SK-MEL-5 (cell line): ENCODE measurements around the gene SLC35F4. TPM values are rescaled to one million over a fixed set of nuclear protein-coding genes. Genes with fewer than 3 reads are reported as not detected.

Experiments
- DNase-seq: peaks from one replicate; pipeline ENCODE4 v3.0.0-alpha.2; 2016; ENCODE audit warnings: low read depth, low spot score
- in situ Hi-C: cut with HindIII; loops from 2 replicates; pipeline ENCODE4 v1.10.0; 2016; ENCODE audit warnings: low sequenced_read_pairs, high pct_unique_total_duplicates, low pct_unique_long_range_greater_than_20kb
- total RNA-seq: library from RNA; depleted of rRNA; stranded (reverse); fragments of >200 nt; shearing (Covaris generic); gene quantifications from 2 replicates; pipeline ENCODE4 v1.2.3, GENCODE V29; 2014

The SLC35F4 gene
- total RNA-seq, 1 experiment from 2014 or later: not detected

- no peak for DNase-seq
- in situ Hi-C loops: no loop called here
These were observed 252.9 kb downstream of the SLC35F4 start for GRCh38 chr14:57612946-57613345.

DNA sequence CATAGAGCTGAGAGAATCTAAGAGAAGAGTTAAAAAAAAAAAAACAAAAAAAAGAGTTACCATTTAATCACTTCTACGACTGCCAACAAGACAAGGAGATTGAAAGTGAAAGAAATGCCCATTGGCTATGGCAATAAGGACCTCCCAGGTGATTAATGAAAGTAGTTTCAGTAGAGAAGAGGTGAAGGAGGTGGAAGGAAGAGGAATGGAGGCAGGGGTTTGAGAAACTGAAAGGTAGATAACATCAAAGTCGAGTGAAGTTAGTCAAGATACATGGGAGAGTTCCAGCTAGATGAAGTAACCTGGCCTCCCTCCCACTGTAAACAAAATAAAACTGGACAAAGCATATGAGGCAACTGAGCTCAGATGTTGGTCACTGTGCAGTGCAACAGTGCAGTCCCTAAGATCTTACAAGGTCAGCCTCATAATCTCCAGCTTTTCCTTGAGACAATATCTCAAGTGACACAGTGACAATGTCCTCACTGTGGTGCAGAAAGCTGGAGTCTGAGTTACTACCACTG, 254.3 kb downstream of the SLC35F4 start:
- DNase-seq: no peak
- in situ Hi-C loops: no loop called here

- no peak for DNase-seq
- in situ Hi-C loops: no loop called here
These were observed 255.3 kb downstream of the SLC35F4 start for GRCh38 chr14:57610631-57611030.

GRCh38 chr14:57609192-57610075, 256.5 kb downstream of the SLC35F4 start:
- in situ Hi-C loops: no loop called here
- DNase-seq: no peak

GRCh38 chr14:57607086-57607485, 258.8 kb downstream of the SLC35F4 start:
- no peak for DNase-seq
- in situ Hi-C loops: no loop called here

DNA sequence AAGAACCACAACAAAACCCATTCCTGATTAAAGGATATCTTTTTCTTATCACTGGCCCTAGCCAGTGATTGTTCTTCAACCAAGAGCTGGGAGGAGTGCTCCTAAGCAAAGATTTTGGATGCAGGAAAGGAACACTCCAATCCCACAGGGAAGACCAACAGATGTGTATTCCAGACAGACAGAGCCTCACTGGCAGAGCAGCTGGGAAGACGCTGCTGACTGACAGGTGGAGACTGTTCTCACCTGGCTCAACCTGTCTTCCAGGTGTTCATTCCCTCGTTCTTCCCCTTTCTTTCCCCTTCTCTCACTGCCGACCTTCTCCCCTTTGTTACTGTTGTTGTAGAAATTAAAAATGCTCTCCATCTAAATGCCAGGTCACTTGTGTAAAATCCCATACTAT, 282.5 kb downstream of the SLC35F4 start:
- in situ Hi-C loops: no loop called here
- no peak for DNase-seq

DNA sequence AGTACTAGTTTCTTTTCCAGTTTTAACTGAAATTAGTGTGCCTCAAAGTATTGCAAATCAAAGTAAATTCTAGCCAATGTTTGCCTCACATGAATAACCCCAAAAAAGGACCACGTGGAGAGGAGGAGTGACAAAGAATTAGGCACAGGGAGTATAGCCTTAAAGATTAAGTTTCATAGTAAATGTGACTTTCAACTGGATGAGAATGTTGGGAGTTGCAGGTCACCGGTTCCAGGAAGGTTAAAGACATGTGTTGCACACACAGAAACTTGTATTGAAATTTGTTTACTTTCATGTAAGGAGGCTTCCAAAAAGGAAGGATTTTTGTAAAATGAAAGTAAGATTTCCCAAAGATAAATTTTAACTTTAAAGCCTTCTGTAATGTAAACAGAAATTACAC, 283.1 kb downstream of the SLC35F4 start:
- in situ Hi-C loops: no loop called here
- DNase-seq: no peak

DNA sequence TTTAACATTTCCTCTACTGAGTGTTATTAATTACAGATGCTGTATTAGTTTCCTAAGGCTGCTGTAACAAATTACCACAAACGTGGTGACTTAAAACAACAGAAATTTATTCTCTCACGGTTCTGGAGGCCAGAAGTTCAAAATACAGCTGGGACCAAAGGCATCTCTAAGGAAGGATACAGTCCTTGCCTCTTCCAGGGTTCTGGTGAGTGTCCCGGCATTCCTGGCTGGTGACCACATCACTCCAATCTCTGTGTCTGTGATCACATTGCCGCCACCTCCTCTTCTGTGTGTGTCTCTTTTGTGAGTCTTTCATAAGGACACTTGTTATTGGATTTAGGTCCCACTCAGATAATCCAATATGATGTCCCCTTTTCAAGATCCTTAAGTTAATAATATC, 287.1 kb downstream of the SLC35F4 start:
- no peak for DNase-seq
- in situ Hi-C loops: no loop called here

- in situ Hi-C loops: no loop called here
- DNase-seq: no peak
These were observed 289.4 kb downstream of the SLC35F4 start for GRCh38 chr14:57576498-57576897.

- in situ Hi-C loops: no loop called here
- no peak for DNase-seq
These were observed 290.4 kb downstream of the SLC35F4 start for GRCh38 chr14:57575482-57575881.

- peak; percentile 37 for DNase-seq
- in situ Hi-C loops: no loop called here
These were observed 291.1 kb downstream of the SLC35F4 start for GRCh38 chr14:57574617-57575288.

- in situ Hi-C loops: no loop called here
- no peak for DNase-seq
These were observed 292.7 kb downstream of the SLC35F4 start for GRCh38 chr14:57573173-57573572.

DNA sequence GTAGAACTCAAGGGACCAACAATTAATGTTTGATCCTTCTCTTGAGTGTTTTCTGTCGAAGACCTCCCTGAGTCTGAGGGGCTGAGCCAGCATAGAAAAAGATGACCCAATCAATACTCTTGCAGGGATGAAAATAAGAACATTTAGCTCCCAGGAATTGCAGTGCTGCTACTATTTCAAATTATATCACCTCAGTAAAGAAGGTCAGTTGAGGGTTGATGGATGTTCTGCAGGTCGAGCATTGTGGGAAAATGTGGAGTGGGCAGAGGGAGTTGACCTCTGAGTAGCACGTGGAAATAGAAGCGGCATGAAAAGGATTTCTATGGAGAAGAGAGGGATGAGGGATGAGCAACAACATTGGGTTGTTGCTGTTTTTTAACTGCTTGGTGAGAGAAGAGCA, 297.3 kb downstream of the SLC35F4 start:
- DNase-seq: no peak
- in situ Hi-C loops: no loop called here

DNA sequence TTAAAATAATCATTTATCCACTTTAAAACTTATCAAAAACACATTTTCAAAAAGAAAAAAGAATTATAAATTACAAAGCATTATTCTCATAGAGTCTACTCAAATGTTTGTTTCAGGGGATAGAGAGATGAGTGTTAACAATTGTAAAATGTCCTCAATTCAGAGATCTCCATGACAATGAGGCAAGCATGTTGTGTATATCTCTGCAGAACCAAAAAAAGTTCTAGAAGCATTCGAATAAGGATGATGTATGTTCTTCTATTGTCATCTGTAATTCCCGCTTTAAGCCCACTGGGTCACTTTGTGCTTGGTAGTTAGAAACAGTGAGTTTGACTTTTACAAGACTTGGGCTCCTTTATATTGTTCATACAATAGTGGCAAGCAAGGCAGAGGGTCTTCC, 298.7 kb downstream of the SLC35F4 start:
- DNase-seq: no peak
- in situ Hi-C loops: no loop called here

DNA sequence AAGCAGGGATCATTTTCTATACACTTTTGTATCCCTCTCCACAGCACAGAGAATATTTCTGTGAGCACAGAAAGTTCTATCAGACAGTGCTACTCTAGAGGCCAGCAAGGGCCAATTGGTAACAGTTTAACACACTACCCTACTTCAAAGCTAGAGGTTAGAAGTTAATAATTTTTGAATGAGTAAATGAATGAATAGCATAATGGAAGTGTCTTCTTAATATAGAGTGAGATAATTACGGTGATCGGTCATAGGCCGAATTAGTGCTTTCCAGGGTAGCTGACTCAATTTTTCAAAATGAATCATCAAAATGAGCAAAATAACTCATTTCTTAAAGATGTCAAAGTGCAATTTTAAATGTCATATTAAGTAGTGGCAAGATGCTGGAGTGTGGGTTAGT, 305.2 kb downstream of the SLC35F4 start:
- no peak for DNase-seq
- in situ Hi-C loops: no loop called here

DNA sequence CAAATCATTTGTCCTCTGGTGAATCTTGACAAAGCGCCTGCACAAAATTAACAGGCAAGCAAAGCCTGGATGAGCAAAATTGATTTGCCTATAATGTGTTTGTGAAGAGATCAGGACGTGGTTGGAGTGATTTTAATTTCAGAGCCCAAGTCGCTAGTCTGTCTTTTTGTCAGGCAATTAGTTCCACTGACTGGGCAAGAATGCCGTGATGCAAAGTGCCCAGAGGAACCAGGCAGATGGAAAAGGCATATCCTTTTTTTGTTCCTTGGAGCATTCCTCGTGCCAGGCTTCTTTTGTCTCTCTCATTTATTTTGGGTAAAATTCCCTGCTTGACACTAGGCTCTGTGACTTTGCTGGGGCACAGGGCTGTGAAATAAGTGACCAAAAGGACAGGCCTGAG, 306.3 kb downstream of the SLC35F4 start:
- in situ Hi-C loops: no loop called here
- no peak for DNase-seq

DNA sequence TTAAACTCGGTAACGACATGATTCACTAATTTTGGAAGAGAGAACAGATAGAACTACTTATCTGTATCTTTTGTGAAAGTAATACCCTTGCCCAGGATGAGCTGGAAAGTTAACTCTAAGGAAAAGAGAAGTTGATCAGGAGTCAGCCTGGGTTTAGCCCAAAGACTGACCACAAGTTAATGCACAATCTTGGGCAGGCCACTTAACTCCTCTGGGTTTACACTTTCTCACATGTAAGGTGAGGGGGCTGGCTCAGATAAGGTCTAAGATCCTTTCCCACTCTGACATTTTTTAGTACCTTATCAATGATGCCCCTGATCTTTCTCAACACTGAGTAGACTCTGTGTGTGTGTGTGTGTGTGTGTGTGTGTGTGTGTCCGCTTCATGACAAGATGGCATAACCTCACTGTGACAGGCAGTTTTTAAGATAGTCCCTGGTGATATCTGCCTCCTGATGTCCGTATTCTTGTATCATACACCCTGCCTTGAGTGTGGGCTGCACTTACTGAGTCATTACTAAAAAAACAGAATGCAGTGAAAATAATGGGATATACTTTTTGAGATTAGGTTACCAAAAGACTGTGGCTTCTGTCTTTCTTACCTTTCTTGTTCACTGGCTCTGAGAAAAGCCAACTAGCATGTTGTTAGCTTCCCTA, 316.0 kb downstream of the SLC35F4 start:
- in situ Hi-C loops: no loop called here
- DNase-seq: no peak

- in situ Hi-C loops: no loop called here
- DNase-seq: no peak
These were observed 316.8 kb downstream of the SLC35F4 start for GRCh38 chr14:57549016-57549564.
